ENCODE results near the gene PRKCB.

PRKCB gene

GRCh38 chr16:23836404-23837311, 875 bp downstream of the PRKCB start:
- DNase-seq (ENCODE audit: low read depth, low spot score): no peak

GRCh38 chr16:23837553-23838308, 1.9 kb downstream of the PRKCB start:
- DNase-seq (ENCODE audit: low read depth, low spot score): no peak

- no peak for DNase-seq (ENCODE audit: low read depth, low spot score)
Observed at GRCh38 chr16:23838485-23839142, 2.8 kb downstream of the PRKCB start.

GRCh38 chr16:23840310-23840709, 4.5 kb downstream of the PRKCB start:
- no peak for DNase-seq (ENCODE audit: low read depth, low spot score)

- DNase-seq (ENCODE audit: low read depth, low spot score): no peak
Observed at GRCh38 chr16:23842137-23842600, 6.4 kb downstream of the PRKCB start.

GRCh38 chr16:23843143-23843542, 7.4 kb downstream of the PRKCB start:
- no peak for DNase-seq (ENCODE audit: low read depth, low spot score)

- DNase-seq (ENCODE audit: low read depth, low spot score): no peak
Observed at GRCh38 chr16:23847251-23847650, 11.5 kb downstream of the PRKCB start.

GRCh38 chr16:23847948-23848347, 12.2 kb downstream of the PRKCB start:
- DNase-seq (ENCODE audit: low read depth, low spot score): no peak

GRCh38 chr16:23848958-23849357, 13.2 kb downstream of the PRKCB start:
- no peak for DNase-seq (ENCODE audit: low read depth, low spot score)

- no peak for DNase-seq (ENCODE audit: low read depth, low spot score)
Observed at GRCh38 chr16:23852794-23853562, 17.2 kb downstream of the PRKCB start.

GRCh38 chr16:23855010-23855409, 19.2 kb downstream of the PRKCB start:
- DNase-seq (ENCODE audit: low read depth, low spot score): no peak

- no peak for DNase-seq (ENCODE audit: low read depth, low spot score)
Observed at GRCh38 chr16:23856251-23856709, 20.5 kb downstream of the PRKCB start.

GRCh38 chr16:23857256-23857880, 21.6 kb downstream of the PRKCB start:
- no peak for DNase-seq (ENCODE audit: low read depth, low spot score)

- DNase-seq (ENCODE audit: low read depth, low spot score): no peak
Observed at GRCh38 chr16:23857881-23858269, 22.1 kb downstream of the PRKCB start.

- no peak for DNase-seq (ENCODE audit: low read depth, low spot score)
Observed at GRCh38 chr16:23858542-23858941, 22.8 kb downstream of the PRKCB start.

GRCh38 chr16:23859713-23860269, 24.0 kb downstream of the PRKCB start:
- no peak for DNase-seq (ENCODE audit: low read depth, low spot score)

- no peak for DNase-seq (ENCODE audit: low read depth, low spot score)
Observed at GRCh38 chr16:23861874-23862273, 26.1 kb downstream of the PRKCB start.

GRCh38 chr16:23862556-23862955, 26.8 kb downstream of the PRKCB start:
- DNase-seq (ENCODE audit: low read depth, low spot score): no peak

GRCh38 chr16:23863511-23864422, 28.0 kb downstream of the PRKCB start:
- no peak for DNase-seq (ENCODE audit: low read depth, low spot score)

All from activated naive CD8-positive, alpha-beta T cell treated with anti-CD3 and anti-CD28 coated beads, Interleukin-2, amount 50 U/mL, for 16 hours (primary cell).